HG02840 (cell line): Measurements from ENCODE around the gene DISC1.

ENCODE experiments used
- ATAC-seq: cut with Tn5 transposase; IDR thresholded peaks from one replicate; pipeline ENCODE4 v1.9.1; 2021; ENCODE audit warnings: mild to moderate bottlenecking, moderate library complexity, moderate number of reproducible peaks; ENCODE audit not compliant: unreplicated experiment, low FRiP score

DISC1 gene

DNA sequence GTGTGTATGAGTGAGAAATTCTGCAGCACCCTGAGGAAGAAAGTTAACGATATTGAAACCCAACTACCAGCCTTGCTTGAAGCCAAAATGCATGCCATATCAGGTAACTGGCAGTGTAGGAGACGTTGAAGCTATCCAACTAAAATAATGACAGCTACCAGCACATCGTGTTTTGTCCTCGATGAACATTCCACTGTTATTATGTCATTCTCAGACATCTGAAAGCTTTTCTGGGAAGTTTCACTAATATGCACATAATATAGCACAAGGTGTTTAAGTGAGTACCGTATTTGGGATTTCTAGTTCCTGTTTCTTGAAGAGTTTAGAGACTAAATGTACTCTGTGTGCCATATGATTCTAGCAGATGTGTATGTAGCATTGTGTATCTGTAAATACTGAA, 173.5 kb downstream of the DISC1 start:
- no peak for ATAC-seq

- ATAC-seq: no peak
These were observed 174.5 kb downstream of the DISC1 start for GRCh38 chr1:231801042-231801585.

DNA sequence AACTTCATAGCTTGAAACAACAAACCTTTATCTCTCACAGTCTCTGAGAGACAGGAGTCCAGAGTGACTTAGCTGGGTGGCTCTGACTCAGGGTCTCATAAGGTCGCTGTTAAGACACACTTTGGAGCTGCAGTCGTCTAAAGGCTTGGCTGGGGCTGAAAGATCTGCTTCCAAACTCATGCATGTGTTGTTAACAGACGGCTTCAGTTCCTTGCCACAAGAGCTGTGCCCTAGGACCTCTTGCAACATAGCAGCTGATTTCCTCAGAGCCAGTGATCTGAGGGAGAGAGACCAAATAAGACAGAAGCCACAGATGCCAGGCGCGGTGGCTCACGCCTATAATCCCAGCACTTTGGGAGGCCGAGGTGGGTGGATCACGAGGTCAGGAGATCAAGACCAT, 176.8 kb downstream of the DISC1 start:
- ATAC-seq: no peak

DNA sequence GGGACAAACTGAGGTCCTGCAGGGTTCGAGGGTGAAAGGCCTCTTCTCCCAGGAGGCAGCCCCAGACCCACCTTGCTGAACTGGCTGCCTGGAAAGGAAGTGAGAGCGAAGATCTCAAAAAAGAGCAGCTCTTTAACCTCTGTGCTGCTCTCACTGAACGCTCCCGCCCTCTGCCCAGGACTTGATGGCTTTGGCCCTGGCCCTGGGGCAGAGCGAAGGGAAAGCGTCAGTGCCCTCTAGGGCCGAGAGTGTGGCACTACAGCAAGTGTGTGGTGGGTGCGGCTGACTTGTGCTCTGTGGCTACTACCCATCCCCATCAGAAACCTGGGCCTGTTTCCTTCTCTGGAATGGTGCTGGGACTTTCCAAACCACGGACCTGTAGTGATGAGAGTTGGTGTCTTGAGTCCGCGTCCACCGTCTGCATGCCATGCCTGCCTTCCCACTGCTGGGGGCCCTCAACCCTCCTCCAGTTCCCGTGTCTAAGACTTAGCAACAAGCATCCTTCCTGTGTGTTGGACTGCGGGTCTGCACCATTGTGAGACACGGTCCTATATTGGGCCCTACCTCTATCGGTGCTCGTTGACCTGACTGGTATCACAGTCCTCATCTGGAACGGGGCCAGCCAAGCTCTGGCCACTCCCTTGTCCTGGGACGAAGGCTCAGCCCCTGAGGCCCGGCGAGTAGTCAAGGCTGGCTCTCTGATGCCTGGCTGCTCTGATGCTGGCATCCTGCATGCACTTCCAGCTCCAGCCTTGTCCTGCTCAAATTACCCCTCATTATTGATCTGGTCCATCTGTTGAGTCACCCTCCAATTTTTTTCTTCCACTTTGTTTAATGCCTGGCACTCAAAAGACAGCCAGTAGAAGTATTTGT, 180.3 kb downstream of the DISC1 start:
- ATAC-seq: no peak

- no peak for ATAC-seq
These were observed 181.0 kb downstream of the DISC1 start for GRCh38 chr1:231807541-231807940.

DNA sequence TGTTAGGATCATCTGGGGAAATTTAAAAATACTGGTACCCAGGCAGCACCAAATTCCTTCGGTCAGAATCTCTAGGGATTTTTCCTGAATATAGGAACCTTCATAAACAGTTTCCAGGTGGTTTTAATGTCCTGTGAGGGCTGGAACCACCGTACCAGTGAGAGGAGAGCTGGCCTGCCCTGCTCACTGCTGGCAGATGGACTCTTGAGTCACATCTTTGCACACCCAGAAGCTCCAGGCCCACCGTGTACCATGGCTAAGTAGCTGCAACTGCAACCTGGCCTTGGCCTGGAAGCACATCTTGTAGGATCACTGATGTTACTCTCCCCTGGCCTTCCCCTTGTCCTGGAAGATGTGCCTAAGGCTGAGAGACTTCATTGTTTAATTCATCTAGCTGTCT, 181.5 kb downstream of the DISC1 start:
- no peak for ATAC-seq

- ATAC-seq: no peak
These were observed 182.4 kb downstream of the DISC1 start for GRCh38 chr1:231808990-231809389.

DNA sequence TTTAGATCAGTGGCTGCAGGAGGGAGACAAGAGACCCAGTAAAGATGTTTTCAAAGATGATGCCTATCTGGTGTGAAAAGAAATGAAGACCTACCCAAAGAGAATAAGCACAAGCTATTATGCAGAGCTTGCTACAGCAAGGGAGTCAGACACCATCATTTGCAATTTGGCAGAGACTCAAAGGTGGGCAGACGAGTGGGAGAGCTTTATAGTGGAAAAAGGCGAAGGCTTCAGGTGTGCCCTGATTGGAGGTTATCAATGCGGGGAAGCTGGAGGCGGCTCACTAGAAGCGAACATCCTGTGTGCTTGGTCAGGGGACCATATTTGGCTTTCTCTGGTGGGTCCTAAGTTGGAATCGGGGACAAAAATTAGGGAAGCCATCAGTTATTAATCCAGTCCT, 183.8 kb downstream of the DISC1 start:
- no peak for ATAC-seq

DNA sequence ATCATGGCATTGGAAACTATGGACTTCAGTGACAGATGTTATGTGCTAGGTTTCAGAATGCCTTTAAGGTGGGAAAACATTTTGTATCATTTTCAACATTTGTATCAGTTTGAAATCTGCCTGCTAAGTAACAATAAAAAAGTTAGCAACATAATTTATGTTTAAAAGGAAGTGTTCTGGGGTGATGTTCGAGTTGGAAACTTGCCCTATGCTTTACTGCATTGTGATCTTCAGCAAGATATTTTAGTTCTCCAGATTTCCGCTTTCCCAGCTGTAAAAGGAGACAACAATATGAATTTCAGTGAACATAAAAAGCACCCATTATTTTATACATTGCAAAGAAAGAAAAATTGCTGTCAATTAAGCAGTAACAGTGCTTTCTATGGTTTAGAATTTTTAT, 187.4 kb downstream of the DISC1 start:
- no peak for ATAC-seq

GRCh38 chr1:231814521-231814920, 187.9 kb downstream of the DISC1 start:
- ATAC-seq: no peak

DNA sequence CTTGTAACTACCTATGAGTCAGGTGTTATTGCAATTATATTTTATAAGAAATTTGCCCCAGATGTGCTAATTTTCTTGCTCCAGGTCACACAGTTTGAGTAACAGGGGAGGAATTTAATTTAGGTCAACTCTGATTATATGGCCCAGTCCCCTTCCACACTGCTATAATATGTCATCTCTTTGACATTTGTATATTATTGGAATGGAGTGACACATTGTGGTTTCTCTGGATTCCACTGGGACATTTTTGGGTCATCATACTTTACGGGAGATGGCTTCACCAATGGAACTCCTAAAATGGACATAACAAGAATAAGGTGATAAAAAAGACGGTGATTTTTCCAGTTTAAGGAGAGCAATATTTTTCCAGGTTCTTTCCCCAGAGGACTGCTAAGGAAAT, 191.2 kb downstream of the DISC1 start:
- ATAC-seq: no peak

DNA sequence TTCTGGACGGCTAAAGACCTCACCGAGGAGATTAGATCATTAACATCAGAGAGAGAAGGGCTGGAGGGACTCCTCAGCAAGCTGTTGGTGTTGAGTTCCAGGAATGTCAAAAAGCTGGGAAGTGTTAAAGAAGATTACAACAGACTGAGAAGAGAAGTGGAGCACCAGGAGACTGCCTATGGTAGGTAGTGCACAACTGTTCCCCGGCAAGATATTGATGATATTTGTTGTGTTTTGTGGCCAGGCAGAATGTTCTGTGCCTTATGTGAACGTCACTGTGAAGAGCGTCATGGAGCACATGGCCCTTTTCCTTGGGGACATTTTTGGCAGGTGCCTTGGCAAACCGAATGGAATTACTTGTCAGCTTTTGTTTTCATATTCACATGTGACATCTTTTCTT, 191.7 kb downstream of the DISC1 start:
- ATAC-seq: no peak

GRCh38 chr1:231821281-231821680, 194.7 kb downstream of the DISC1 start:
- ATAC-seq: no peak

GRCh38 chr1:231822041-231822440, 195.5 kb downstream of the DISC1 start:
- ATAC-seq: no peak

DNA sequence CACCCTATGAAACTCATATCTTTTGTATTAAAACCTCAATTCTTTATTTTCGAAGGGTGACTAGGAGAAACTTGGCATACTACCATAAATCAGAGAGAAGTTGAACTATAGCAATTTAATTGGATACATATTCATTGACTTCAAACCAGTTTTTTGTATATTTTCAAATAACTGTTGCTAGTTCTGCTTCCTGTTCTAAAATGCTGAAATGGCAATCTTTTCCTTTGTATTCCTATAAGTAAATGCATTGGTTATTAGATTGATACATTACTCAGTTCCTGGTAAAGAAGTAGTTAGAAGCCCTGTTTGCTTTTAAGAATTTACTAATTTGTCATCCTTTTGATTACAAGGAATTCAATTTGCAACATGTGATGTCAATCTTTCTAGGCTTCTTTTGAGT, 200.0 kb downstream of the DISC1 start:
- no peak for ATAC-seq

GRCh38 chr1:231827337-231828105, 200.9 kb downstream of the DISC1 start:
- ATAC-seq: no peak

- no peak for ATAC-seq
These were observed 201.8 kb downstream of the DISC1 start for GRCh38 chr1:231828182-231828920.

GRCh38 chr1:231829332-231829731, 202.7 kb downstream of the DISC1 start:
- no peak for ATAC-seq

GRCh38 chr1:231836227-231836893, 209.8 kb downstream of the DISC1 start:
- ATAC-seq: no peak

- no peak for ATAC-seq
These were observed 211.9 kb downstream of the DISC1 start for GRCh38 chr1:231838521-231838920.
